Breast epithelium (tissue), 3 donors: ENCODE results near the gene TEX36.

Source experiments
- POLR2A ChIP-seq: fragments of 450-650 bp; IDR thresholded peaks from one replicate; pipeline ENCODE4 v1.6.1; 2016; ENCODE audit warnings: antibody characterized with exemption, mild to moderate bottlenecking, moderate library complexity
- POLR2AphosphoS5 ChIP-seq, 3 donors: sonication (generic); formaldehyde crosslinking; IDR thresholded peaks; one replicate each; pipeline ENCODE4 v1.6.1; 2017; ENCODE audit warnings: antibody characterized with exemption in 3 of 3
- TF ChIP-seq, protein P1 (sequence below), 3 donors: fragments of 450-650 bp; IDR thresholded peaks; one replicate each; pipeline ENCODE4 v1.5.1; 2016 to 2017; ENCODE audit warnings: antibody characterized with exemption in 3 of 3, mild to moderate bottlenecking in 3 of 3, moderate library complexity in 3 of 3

DNA sequence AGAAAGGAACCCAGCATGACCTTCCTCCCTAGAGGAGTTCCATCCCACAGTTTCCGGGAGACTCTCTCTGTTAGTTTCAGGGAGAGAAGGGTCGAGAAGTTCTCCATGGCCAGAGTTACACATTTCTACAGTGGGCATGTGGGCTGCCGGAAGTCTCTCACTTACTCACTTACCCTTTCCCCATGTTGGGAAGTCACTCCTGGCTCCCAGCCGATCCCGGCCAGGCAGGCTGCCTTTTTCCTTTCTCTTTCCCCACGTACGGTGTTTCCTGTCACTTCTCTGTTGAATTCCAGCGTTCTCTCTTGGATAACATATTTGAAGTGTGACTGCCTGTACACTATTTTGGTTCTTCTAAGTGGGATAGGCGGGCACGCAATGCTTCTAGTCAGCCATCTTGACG is 3.5 kb downstream of the TEX36 start:
- TF ChIP-seq, protein P1, sequence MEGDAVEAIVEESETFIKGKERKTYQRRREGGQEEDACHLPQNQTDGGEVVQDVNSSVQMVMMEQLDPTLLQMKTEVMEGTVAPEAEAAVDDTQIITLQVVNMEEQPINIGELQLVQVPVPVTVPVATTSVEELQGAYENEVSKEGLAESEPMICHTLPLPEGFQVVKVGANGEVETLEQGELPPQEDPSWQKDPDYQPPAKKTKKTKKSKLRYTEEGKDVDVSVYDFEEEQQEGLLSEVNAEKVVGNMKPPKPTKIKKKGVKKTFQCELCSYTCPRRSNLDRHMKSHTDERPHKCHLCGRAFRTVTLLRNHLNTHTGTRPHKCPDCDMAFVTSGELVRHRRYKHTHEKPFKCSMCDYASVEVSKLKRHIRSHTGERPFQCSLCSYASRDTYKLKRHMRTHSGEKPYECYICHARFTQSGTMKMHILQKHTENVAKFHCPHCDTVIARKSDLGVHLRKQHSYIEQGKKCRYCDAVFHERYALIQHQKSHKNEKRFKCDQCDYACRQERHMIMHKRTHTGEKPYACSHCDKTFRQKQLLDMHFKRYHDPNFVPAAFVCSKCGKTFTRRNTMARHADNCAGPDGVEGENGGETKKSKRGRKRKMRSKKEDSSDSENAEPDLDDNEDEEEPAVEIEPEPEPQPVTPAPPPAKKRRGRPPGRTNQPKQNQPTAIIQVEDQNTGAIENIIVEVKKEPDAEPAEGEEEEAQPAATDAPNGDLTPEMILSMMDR (IDR thresholded peaks at IDR 0.05): no peak
- TF ChIP-seq POLR2A (no peak), POLR2AphosphoS5 (IDR thresholded peaks at IDR 0.05) (no peak)
